ENCODE results near the gene ZCCHC18.
"Not testable (repeated sequence)": the region's sequence is repeated elsewhere in the genome, so short reads cannot be mapped to it uniquely, and the experiment has no call there.

ZCCHC18 gene

DNA sequence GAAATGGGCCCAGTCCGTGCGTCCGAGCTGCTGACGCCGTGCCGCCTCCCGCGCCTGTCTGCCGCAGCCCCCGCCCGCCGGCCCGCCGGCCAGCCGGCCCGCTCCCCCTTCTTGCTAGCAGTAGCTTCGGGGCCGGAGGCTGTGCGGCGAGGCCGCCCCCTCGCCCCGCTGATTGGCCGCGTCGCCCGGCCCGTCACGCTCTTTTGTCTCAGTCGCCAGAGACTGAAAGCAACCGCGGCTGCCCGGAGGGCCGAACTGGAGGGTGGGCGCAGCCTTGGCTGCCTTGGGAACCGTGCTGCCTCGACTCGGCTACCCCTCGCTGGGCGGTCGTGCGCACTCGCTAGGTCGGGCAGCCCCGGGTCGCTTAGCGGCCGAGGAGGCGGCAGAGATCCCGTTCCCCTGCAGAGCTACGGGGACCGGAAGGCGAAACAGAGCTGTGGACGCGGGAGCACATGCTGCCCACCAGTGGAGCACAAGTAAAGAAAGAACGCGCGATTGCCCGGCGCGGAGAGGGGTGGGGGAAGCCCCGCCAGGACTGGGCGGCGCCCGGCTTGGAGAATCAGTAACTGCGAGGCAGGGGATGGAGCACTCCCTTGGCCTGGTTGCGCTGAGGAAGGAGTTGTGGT is at the start of gene ZCCHC18:
Gene ZCCHC18 (plus strand): TSS at position 198 of the 626 bp plus-strand sequence. CDS start 1,589 bp downstream, outside the sequence.
- Histone ChIP-seq H2AFZ (peak within 1 kb of the TSS; percentile 78), H3K9me3 (ENCODE audit: control insufficient read depth, low read length) (no peaks in the 10 kb centered on the region), H3K27me3 (ENCODE audit: control insufficient read depth, insufficient read depth, low read length) (no peaks in the 10 kb centered on the region), H3K36me3 (ENCODE audit: control insufficient read depth, insufficient read depth, low read length) (no peaks in the 10 kb centered on the region), H3K79me2 (no peaks in the 10 kb centered on the region), H3K4me1 (no peaks in the 10 kb centered on the region), H3K9ac (no peak within 1 kb of the TSS), H3K27ac (no peak within 1 kb of the TSS), H3K4me3 (ENCODE audit: low read depth, low read length) (peak within 1 kb of the TSS; percentile 32), H3K4me2 (ENCODE audit: low read length) (peak within 1 kb of the TSS; percentile 68)
- TF ChIP-seq CTCF (IDR thresholded peaks at IDR 0.05), result no peak

DNA sequence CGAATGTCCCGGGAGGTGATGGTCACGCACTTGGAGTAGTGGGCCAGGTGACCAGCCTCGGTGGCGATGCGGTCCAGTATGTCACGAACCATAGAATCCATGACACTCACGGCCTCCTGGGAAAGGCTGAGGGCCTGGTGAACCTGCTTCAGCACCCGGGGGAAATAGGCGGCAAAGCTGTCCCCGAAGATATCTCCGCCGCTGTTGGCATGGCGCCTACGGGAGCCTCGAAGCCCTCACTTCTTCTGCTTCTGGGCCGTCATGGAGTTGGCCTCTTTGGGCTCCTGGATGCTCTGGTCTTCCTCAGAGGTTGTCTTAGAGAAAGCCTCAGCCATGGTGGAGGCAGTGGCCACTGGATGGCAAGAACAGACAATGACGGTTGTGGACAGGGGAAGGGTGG is 49.7 kb upstream of the ZCCHC18 start:
- not testable (repeated sequence) for H3K36me3 ChIP-seq (ENCODE audit: control insufficient read depth, insufficient read depth, low read length); H3K4me1 ChIP-seq; H3K27ac ChIP-seq; H3K9ac ChIP-seq; H3K27me3 ChIP-seq (ENCODE audit: control insufficient read depth, insufficient read depth, low read length); H3K4me2 ChIP-seq (ENCODE audit: low read length); H3K4me3 ChIP-seq (ENCODE audit: low read depth, low read length); H2AFZ ChIP-seq; H3K79me2 ChIP-seq; H3K9me3 ChIP-seq (ENCODE audit: control insufficient read depth, low read length)

- not testable (repeated sequence) for H3K9me3 ChIP-seq (ENCODE audit: control insufficient read depth, low read length); H3K27ac ChIP-seq; H3K36me3 ChIP-seq (ENCODE audit: control insufficient read depth, insufficient read depth, low read length); H3K4me2 ChIP-seq (ENCODE audit: low read length); H2AFZ ChIP-seq; H3K79me2 ChIP-seq; H3K4me1 ChIP-seq; H3K27me3 ChIP-seq (ENCODE audit: control insufficient read depth, insufficient read depth, low read length); H3K4me3 ChIP-seq (ENCODE audit: low read depth, low read length); H3K9ac ChIP-seq
Observed at GRCh38 chrX:104075778-104076445, 36.4 kb upstream of the ZCCHC18 start, which contains the start of gene TMSB15C. TSS of gene TMSB15C (minus strand) at chrX:104076236.

DNA sequence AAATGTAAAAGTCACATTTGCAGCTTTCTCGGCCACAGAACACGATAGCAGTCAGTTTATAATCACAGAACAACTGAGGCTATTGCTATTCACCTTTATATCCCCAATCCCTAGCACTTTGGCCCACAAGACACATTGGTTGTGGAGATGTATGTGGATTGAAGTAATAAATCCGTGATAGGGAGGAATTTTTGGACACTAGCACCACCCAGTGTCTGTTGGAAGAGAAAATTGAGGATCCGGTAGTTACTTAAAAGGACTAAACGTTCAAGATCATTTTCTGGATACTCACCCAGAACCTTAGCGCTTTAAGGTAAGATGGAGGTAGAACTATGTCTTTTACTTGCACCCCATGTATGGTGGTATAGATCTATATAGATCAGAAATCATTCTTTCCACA is 34.5 kb upstream of the ZCCHC18 start:
- H3K4me2 ChIP-seq (ENCODE audit: low read length); H3K36me3 ChIP-seq (ENCODE audit: control insufficient read depth, insufficient read depth, low read length); H3K79me2 ChIP-seq; H3K9me3 ChIP-seq (ENCODE audit: control insufficient read depth, low read length); H3K27ac ChIP-seq; H3K4me3 ChIP-seq (ENCODE audit: low read depth, low read length); H3K4me1 ChIP-seq; H3K9ac ChIP-seq; H3K27me3 ChIP-seq (ENCODE audit: control insufficient read depth, insufficient read depth, low read length); H2AFZ ChIP-seq: not testable (repeated sequence)

DNA sequence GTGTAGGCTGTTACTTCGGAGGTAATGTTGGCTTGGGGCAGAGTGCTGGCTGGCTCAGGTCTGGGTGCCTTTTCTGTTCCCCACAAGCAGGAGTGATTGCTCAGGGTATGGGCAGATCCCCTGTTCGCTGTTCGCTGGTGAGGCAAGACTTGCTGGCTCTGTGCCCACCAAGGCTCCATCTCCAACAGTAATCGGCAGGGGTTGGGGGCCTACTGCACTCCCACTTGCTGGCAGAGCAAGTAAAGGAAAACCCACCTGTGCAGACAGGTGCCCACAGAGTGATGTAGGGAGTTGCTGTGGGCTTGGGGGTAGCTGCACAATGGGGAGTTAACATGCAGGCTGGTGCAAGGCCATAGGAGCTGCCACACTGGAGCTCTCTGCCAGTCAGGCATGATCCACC is 28.3 kb upstream of the ZCCHC18 start:
- H3K27me3 ChIP-seq (ENCODE audit: control insufficient read depth, insufficient read depth, low read length), result no peaks in the 10 kb centered on the region
- H3K9ac ChIP-seq, result no peak overlapping the region
- no peaks in the 10 kb centered on the region for H3K79me2 ChIP-seq
- no peak overlapping the region for H3K4me3 ChIP-seq (ENCODE audit: low read depth, low read length)
- TF ChIP-seq CTCF (IDR thresholded peaks at IDR 0.05), result no peak
- no peak overlapping the region for H3K27ac ChIP-seq
- no peaks in the 10 kb centered on the region for H3K4me1 ChIP-seq
- H3K9me3 ChIP-seq (ENCODE audit: control insufficient read depth, low read length), result no peaks in the 10 kb centered on the region
- no peak overlapping the region for H2AFZ ChIP-seq
- no peaks in the 10 kb centered on the region for H3K36me3 ChIP-seq (ENCODE audit: control insufficient read depth, insufficient read depth, low read length)
- no peak overlapping the region for H3K4me2 ChIP-seq (ENCODE audit: low read length)

DNA sequence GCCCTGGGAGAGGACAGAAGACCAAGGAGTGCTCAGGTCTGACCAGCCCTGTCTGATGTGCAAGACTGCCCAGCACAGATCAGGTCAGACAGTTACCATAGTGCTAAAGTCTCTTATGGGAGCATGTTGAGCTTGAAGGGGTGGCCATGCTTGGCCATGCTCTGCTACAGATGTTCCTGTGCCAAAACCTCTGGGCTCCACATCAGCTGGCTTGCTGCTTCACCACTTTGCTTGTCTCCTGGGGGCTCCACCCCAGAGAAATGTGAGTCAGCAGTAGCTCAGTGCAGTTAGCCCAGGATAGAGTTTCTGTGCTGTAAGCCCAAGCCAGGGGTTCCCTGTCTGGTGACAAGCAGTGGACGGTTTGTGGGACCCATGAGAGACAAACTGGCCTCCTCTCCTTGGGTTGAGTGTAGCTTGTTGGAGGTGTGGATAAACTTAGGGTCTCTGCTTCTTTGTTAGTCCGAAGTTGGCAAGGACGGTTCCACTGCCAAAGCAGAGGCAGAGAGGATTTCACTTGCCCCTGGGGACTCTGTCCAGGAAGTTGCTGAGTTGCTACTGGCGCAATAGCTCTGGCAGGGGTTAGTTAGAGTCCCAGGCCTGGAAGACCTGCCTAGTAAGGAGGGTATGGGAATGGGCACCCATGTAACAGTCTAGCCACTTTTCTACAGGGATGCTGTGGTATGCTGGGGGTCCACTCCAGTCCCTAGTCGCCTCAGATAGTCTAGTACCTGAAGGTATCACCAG is 27.6 kb upstream of the ZCCHC18 start:
- no peak overlapping the region for H3K4me2 ChIP-seq (ENCODE audit: low read length)
- no peak for TF ChIP-seq CTCF (IDR thresholded peaks at IDR 0.05)
- H3K27me3 ChIP-seq (ENCODE audit: control insufficient read depth, insufficient read depth, low read length), result no peaks in the 10 kb centered on the region
- no peaks in the 10 kb centered on the region for H3K36me3 ChIP-seq (ENCODE audit: control insufficient read depth, insufficient read depth, low read length)
- H3K9ac ChIP-seq, result no peak overlapping the region
- no peaks in the 10 kb centered on the region for H3K9me3 ChIP-seq (ENCODE audit: control insufficient read depth, low read length)
- no peak overlapping the region for H2AFZ ChIP-seq
- no peak overlapping the region for H3K27ac ChIP-seq
- H3K4me3 ChIP-seq (ENCODE audit: low read depth, low read length), result no peak overlapping the region
- H3K4me1 ChIP-seq, result no peaks in the 10 kb centered on the region
- H3K79me2 ChIP-seq, result no peaks in the 10 kb centered on the region
